Mesendoderm (in vitro differentiated cells): Measurements from ENCODE around the gene PAPPA2.

Experiments used
- DNase-seq: peaks from one replicate; pipeline ENCODE4 v3.0.0; 2013
- H2AK5ac ChIP-seq: 2 replicates; pipeline ENCODE4 v1.6.1; 2013; ENCODE audit warnings: low read length, inconsistent platforms
- H2BK120ac ChIP-seq: 2 replicates; pipeline ENCODE4 v1.6.1; 2013; ENCODE audit warnings: low read depth, mild to moderate bottlenecking, low read length, moderate library complexity, mixed read lengths
- H2BK15ac ChIP-seq: replicated peaks from 2 replicates; pipeline ENCODE4 v1.6.1; 2013; ENCODE audit warnings: low read depth, mild to moderate bottlenecking, moderate library complexity
- H2BK5ac ChIP-seq: 2 replicates; pipeline ENCODE4 v1.6.1; 2013; ENCODE audit warnings: low read length, inconsistent platforms
- H3K18ac ChIP-seq: 2 replicates; pipeline ENCODE4 v1.6.1; 2013; ENCODE audit warnings: mild to moderate bottlenecking, low read length, mixed read lengths
- H3K23ac ChIP-seq: one replicate; pipeline ENCODE4 v1.6.1; 2013; ENCODE audit warnings: low read length
- H3K27ac ChIP-seq: 2 replicates; pipeline ENCODE4 v1.5.1; 2013; ENCODE audit warnings: low read depth, mild to moderate bottlenecking, inconsistent platforms, low read length, moderate library complexity
- H3K27me3 ChIP-seq: 2 replicates; pipeline ENCODE4 v1.6.1; 2013; ENCODE audit warnings: low read length, control low read depth, mild to moderate bottlenecking, inconsistent platforms; ENCODE audit not compliant: insufficient read depth, poor library complexity
- H3K36me3 ChIP-seq: 2 replicates; pipeline ENCODE4 v1.6.1; 2013; ENCODE audit warnings: low read length, inconsistent platforms; ENCODE audit not compliant: control insufficient read depth, insufficient read depth
- H3K4ac ChIP-seq: one replicate; pipeline ENCODE4 v1.6.1; 2013; ENCODE audit warnings: low read depth, mild to moderate bottlenecking, low read length, moderate library complexity
- H3K4me1 ChIP-seq: 2 replicates; pipeline ENCODE4 v1.6.1; 2013; ENCODE audit warnings: low read depth, low read length, inconsistent platforms; ENCODE audit not compliant: control insufficient read depth
- H3K4me2 ChIP-seq: 2 replicates; pipeline ENCODE4 v1.6.1; 2013; ENCODE audit warnings: low read length
- H3K4me3 ChIP-seq: 2 replicates; pipeline ENCODE4 v1.5.1; 2013; ENCODE audit warnings: mild to moderate bottlenecking, low read length
- H3K56ac ChIP-seq: one replicate; pipeline ENCODE4 v1.6.1; 2013; ENCODE audit warnings: low read length
- H3K79me1 ChIP-seq: 2 replicates; pipeline ENCODE4 v1.6.1; 2013; ENCODE audit warnings: low read length, inconsistent platforms
- H3K79me2 ChIP-seq: 2 replicates; pipeline ENCODE4 v1.6.1; 2013; ENCODE audit warnings: mild to moderate bottlenecking, low read length; ENCODE audit not compliant: control insufficient read depth, insufficient read depth
- H3K9ac ChIP-seq: 2 replicates; pipeline ENCODE4 v1.6.1; 2013; ENCODE audit warnings: low read length, inconsistent platforms
- H4K5ac ChIP-seq: one replicate; pipeline ENCODE4 v1.6.1; 2013; ENCODE audit warnings: low read length
- H4K8ac ChIP-seq: one replicate; pipeline ENCODE4 v1.6.1; 2013; ENCODE audit warnings: low read depth, mild to moderate bottlenecking, control low read depth, low read length, moderate library complexity
- WGBS: extraction: QIAGEN DNeasy Blood & Tissue Kit; methylation state at CpG from one replicate; pipeline ENCODE4 v1.1.7; 2013; ENCODE audit warnings: low lambda C conversion rate, missing lambda C conversion rate; ENCODE audit not compliant: insufficient coverage; ENCODE audit errors: extremely low coverage; 5-methylcytosine and 5-hydroxymethylcytosine counted together

PAPPA2 gene

GRCh38 chr1:176853503-176853902, 390.5 kb downstream of the PAPPA2 start:
- H2BK15ac ChIP-seq: no peak overlapping the region
- H2BK5ac ChIP-seq: no peak overlapping the region
- H4K8ac ChIP-seq: no peak overlapping the region
- H2AK5ac ChIP-seq: no peak overlapping the region
- H3K27me3 ChIP-seq: no peaks in the 10 kb centered on the region
- H3K4ac ChIP-seq: no peak overlapping the region
- no peak overlapping the region for H3K4me3 ChIP-seq
- no peak overlapping the region for H3K4me2 ChIP-seq
- H2BK120ac ChIP-seq: no peak overlapping the region
- H3K36me3 ChIP-seq: no peaks in the 10 kb centered on the region
- H3K4me1 ChIP-seq: peaks cover 2% of the 10 kb centered on the region
- no peak overlapping the region for H3K27ac ChIP-seq
- no peak overlapping the region for H3K9ac ChIP-seq
- H3K18ac ChIP-seq: peak overlapping the region; percentile 20
- no peak overlapping the region for H3K23ac ChIP-seq
- no CpG with 5 or more reads among the region's 3 CpGs for WGBS
- H3K79me1 ChIP-seq: no peaks in the 10 kb centered on the region
- no peak overlapping the region for H3K56ac ChIP-seq
- DNase-seq: peak; percentile 84
- no peaks in the 10 kb centered on the region for H3K79me2 ChIP-seq
- H4K5ac ChIP-seq: no peak overlapping the region

GRCh38 chr1:176854121-176854520, 391.1 kb downstream of the PAPPA2 start:
- H3K56ac ChIP-seq: no peak overlapping the region
- H4K8ac ChIP-seq: no peak overlapping the region
- no peaks in the 10 kb centered on the region for H3K27me3 ChIP-seq
- no peak overlapping the region for H3K4me3 ChIP-seq
- H3K4me1 ChIP-seq: peaks cover 2% of the 10 kb centered on the region
- no peak overlapping the region for H3K18ac ChIP-seq
- H3K79me2 ChIP-seq: no peaks in the 10 kb centered on the region
- H3K27ac ChIP-seq: no peak overlapping the region
- H3K23ac ChIP-seq: no peak overlapping the region
- DNase-seq: peak; percentile 73
- no peak overlapping the region for H4K5ac ChIP-seq
- H3K9ac ChIP-seq: no peak overlapping the region
- no peak overlapping the region for H3K4me2 ChIP-seq
- H2BK15ac ChIP-seq: no peak overlapping the region
- H2AK5ac ChIP-seq: no peak overlapping the region
- H3K79me1 ChIP-seq: no peaks in the 10 kb centered on the region
- no peak overlapping the region for H2BK120ac ChIP-seq
- no CpG with 5 or more reads among the region's 4 CpGs for WGBS
- H2BK5ac ChIP-seq: no peak overlapping the region
- H3K36me3 ChIP-seq: no peaks in the 10 kb centered on the region
- no peak overlapping the region for H3K4ac ChIP-seq

- H3K27ac ChIP-seq: no peak overlapping the region
- H2BK120ac ChIP-seq: no peak overlapping the region
- H3K79me1 ChIP-seq: no peaks in the 10 kb centered on the region
- no peak overlapping the region for H3K23ac ChIP-seq
- no peaks in the 10 kb centered on the region for H3K79me2 ChIP-seq
- H3K4me2 ChIP-seq: no peak overlapping the region
- no peak overlapping the region for H2AK5ac ChIP-seq
- H3K56ac ChIP-seq: no peak overlapping the region
- H3K4me3 ChIP-seq: no peak overlapping the region
- no peaks in the 10 kb centered on the region for H3K27me3 ChIP-seq
- no peak overlapping the region for H2BK5ac ChIP-seq
- H4K5ac ChIP-seq: no peak overlapping the region
- H2BK15ac ChIP-seq: no peak overlapping the region
- no peaks in the 10 kb centered on the region for H3K36me3 ChIP-seq
- peaks cover 2% of the 10 kb centered on the region for H3K4me1 ChIP-seq
- H3K4ac ChIP-seq: no peak overlapping the region
- no peak overlapping the region for H3K18ac ChIP-seq
- DNase-seq: no peak
- H4K8ac ChIP-seq: no peak overlapping the region
- H3K9ac ChIP-seq: no peak overlapping the region
- WGBS: no CpG with 5 or more reads among the region's 7 CpGs
Observed at GRCh38 chr1:176854758-176855745, 392.1 kb downstream of the PAPPA2 start.

GRCh38 chr1:176857632-176858031, 394.7 kb downstream of the PAPPA2 start:
- Histone ChIP-seq H2BK120ac (no peak overlapping the region), H3K56ac (no peak overlapping the region), H3K23ac (no peak overlapping the region), H3K9ac (no peak overlapping the region), H2BK15ac (no peak overlapping the region), H2AK5ac (no peak overlapping the region), H3K4me3 (no peak overlapping the region), H3K27ac (no peak overlapping the region), H3K4ac (no peak overlapping the region), H3K79me1 (no peaks in the 10 kb centered on the region), H2BK5ac (no peak overlapping the region), H3K4me2 (no peak overlapping the region), H3K4me1 (peaks cover 2% of the 10 kb centered on the region), H3K27me3 (no peaks in the 10 kb centered on the region), H3K36me3 (no peaks in the 10 kb centered on the region), H3K18ac (no peak overlapping the region), H4K8ac (no peak overlapping the region), H4K5ac (no peak overlapping the region), H3K79me2 (no peaks in the 10 kb centered on the region)
- no peak for DNase-seq
- no CpG with 5 or more reads among the region's 4 CpGs for WGBS

- H2BK120ac ChIP-seq: no peak overlapping the region
- no peak overlapping the region for H3K27ac ChIP-seq
- no peak overlapping the region for H3K23ac ChIP-seq
- H3K4ac ChIP-seq: no peak overlapping the region
- no peak overlapping the region for H4K5ac ChIP-seq
- no peak overlapping the region for H2BK5ac ChIP-seq
- no peak overlapping the region for H4K8ac ChIP-seq
- no peaks in the 10 kb centered on the region for H3K79me1 ChIP-seq
- H3K4me2 ChIP-seq: no peak overlapping the region
- no peak overlapping the region for H2BK15ac ChIP-seq
- peaks cover 2% of the 10 kb centered on the region for H3K4me1 ChIP-seq
- H3K18ac ChIP-seq: no peak overlapping the region
- no peak for DNase-seq
- no peaks in the 10 kb centered on the region for H3K27me3 ChIP-seq
- H2AK5ac ChIP-seq: no peak overlapping the region
- no CpG with 5 or more reads among the region's 4 CpGs for WGBS
- no peak overlapping the region for H3K4me3 ChIP-seq
- H3K56ac ChIP-seq: no peak overlapping the region
- no peaks in the 10 kb centered on the region for H3K79me2 ChIP-seq
- no peaks in the 10 kb centered on the region for H3K36me3 ChIP-seq
- H3K9ac ChIP-seq: no peak overlapping the region
Observed at GRCh38 chr1:176858433-176858916, 395.5 kb downstream of the PAPPA2 start.
